Left lung (tissue), 10 donors: ENCODE results near the gene CSNK1D. TPM values are rescaled to one million over a fixed set of nuclear protein-coding genes. Genes with fewer than 3 reads are reported as not detected.
A peak's percentile ranks its signal among the peaks of the same experiment; 100 is the strongest.

ENCODE experiments used
- ATAC-seq: fragments of 200-7000 bp; cut with Tn5 transposase; one replicate; pipeline ENCODE4 v1.9.1; 2020; ENCODE audit warnings: moderate library complexity
- DNase-seq, 4 donors: peaks; one replicate each; pipeline ENCODE4 v3.0.0-alpha.2; 2013 to 2020
- H3K27ac ChIP-seq, 2 donors: fragments of 200-600 bp; sonication (generic) in 1 of 2; one replicate each; pipeline versions ENCODE4 v1.5.0 to v1.8.0; 2020 to 2021
- H3K27me3 ChIP-seq, 2 donors: fragments of 200-600 bp; sonication (generic) in 1 of 2; one replicate each; pipeline versions ENCODE4 v1.5.0 to v1.8.0; 2020 to 2021
- H3K36me3 ChIP-seq, 2 donors: fragments of 200-600 bp; sonication (generic) in 1 of 2; one replicate each; pipeline versions ENCODE4 v1.5.0 to v1.8.0; 2020 to 2021
- H3K4me1 ChIP-seq, 2 donors: fragments of 200-600 bp; one replicate each; pipeline ENCODE4 v1.8.0; 2021
- H3K4me3 ChIP-seq, 2 donors: fragments of 200-600 bp; sonication (generic) in 1 of 2; one replicate each; pipeline versions ENCODE4 v1.5.0 to v1.8.0; 2020 to 2021; ENCODE audit warnings: mild to moderate bottlenecking in 1 of 2
- H3K9me3 ChIP-seq, 2 donors: fragments of 200-600 bp; sonication (generic) in 1 of 2; one replicate each; pipeline versions ENCODE4 v1.5.0 to v1.8.0; 2020 to 2021
- intact Hi-C, 2 donors: fragments of 100-400 bp; cut with DNase I; formaldehyde crosslinking; loops; one replicate each; pipeline versions ENCODE4 v1.11.2 to v1.14.2; 2022
- polyA plus RNA-seq, 6 donors: library from polyadenylated mRNA; unstranded; fragments of 120-200 nt; gene quantifications; one replicate each; pipeline ENCODE4 v1.2.1, GENCODE V29; 2013; ENCODE audit not compliant: insufficient read length in 6 of 6
- total RNA-seq, 2 donors: library from RNA; stranded (reverse); fragmentation: NEBNext Ultra II Directional; extraction: Animal tissue kit (Norgen Biotek cat#: 25700); gene quantifications; one replicate each; pipeline ENCODE4 v1.2.1, GENCODE V29; 2021
- TF ChIP-seq, protein P1 (sequence below), 2 donors: fragments of 200-600 bp; sonication (generic) in 1 of 2; IDR thresholded peaks; one replicate each; pipeline versions ENCODE4 v1.5.0 to v1.8.0; 2021; ENCODE audit warnings: antibody characterized with exemption in 2 of 2
- donor health status: DM: no; HTN: yes; CAD: no.
- donor health status: DM: no; HTN: no; CAD: no.

The CSNK1D gene
- total and polyA plus RNA-seq, 8 donors, result 101 to 160 (median 122) TPM

DNA sequence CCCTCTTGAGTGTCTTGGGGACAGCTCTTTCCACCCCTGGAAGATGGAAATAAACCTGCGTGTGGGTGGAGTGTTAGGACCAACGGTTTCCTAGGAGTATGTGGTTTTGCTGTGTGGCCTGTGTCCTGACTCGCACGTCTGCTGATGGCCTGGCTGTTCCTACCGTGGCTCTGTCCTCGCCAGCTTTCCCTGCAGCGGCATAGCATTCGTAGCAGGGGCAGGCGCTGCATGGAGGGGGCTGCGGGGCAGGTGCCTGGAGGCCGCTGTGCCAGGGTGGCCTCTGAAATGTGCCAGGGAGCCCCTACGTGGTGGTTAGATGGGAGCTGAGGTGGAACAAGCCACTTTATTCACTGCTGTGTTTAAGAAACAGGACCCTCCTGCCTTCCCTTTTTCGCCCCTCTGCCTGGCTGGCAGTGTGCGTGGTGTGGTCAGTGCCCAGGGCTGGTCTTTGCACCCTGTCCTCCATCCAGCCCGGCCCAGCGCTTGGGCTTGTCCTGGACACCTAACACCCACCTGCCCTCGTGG, 34.0 kb downstream of the CSNK1D start:
- peak overlapping the region; percentile 28 to 80 for H3K27ac ChIP-seq
- TF ChIP-seq, protein P1, sequence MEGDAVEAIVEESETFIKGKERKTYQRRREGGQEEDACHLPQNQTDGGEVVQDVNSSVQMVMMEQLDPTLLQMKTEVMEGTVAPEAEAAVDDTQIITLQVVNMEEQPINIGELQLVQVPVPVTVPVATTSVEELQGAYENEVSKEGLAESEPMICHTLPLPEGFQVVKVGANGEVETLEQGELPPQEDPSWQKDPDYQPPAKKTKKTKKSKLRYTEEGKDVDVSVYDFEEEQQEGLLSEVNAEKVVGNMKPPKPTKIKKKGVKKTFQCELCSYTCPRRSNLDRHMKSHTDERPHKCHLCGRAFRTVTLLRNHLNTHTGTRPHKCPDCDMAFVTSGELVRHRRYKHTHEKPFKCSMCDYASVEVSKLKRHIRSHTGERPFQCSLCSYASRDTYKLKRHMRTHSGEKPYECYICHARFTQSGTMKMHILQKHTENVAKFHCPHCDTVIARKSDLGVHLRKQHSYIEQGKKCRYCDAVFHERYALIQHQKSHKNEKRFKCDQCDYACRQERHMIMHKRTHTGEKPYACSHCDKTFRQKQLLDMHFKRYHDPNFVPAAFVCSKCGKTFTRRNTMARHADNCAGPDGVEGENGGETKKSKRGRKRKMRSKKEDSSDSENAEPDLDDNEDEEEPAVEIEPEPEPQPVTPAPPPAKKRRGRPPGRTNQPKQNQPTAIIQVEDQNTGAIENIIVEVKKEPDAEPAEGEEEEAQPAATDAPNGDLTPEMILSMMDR (IDR thresholded peaks at IDR 0.05), result no peak
- ATAC-seq (no peak), DNase-seq (peak in 1 of 4 donors; percentile 75)
- peak overlapping the region in 1 of 2 donors; percentile 1 for H3K4me3 ChIP-seq
- H3K36me3 ChIP-seq, result peaks cover 0 to 88% of the 10 kb centered on the region in 2 donors
- no peaks in the 10 kb centered on the region for H3K9me3 ChIP-seq
- H3K27me3 ChIP-seq, result no peaks in the 10 kb centered on the region
- intact Hi-C loops, result loop anchor here in 1 of 2 donors (5.0 to 10.0 kb wide), 2 partner anchors 55 to 83 kb away; no protein-coding TSS in a partner anchor
- peaks cover 62 to 94% of the 10 kb centered on the region in 2 donors for H3K4me1 ChIP-seq

DNA sequence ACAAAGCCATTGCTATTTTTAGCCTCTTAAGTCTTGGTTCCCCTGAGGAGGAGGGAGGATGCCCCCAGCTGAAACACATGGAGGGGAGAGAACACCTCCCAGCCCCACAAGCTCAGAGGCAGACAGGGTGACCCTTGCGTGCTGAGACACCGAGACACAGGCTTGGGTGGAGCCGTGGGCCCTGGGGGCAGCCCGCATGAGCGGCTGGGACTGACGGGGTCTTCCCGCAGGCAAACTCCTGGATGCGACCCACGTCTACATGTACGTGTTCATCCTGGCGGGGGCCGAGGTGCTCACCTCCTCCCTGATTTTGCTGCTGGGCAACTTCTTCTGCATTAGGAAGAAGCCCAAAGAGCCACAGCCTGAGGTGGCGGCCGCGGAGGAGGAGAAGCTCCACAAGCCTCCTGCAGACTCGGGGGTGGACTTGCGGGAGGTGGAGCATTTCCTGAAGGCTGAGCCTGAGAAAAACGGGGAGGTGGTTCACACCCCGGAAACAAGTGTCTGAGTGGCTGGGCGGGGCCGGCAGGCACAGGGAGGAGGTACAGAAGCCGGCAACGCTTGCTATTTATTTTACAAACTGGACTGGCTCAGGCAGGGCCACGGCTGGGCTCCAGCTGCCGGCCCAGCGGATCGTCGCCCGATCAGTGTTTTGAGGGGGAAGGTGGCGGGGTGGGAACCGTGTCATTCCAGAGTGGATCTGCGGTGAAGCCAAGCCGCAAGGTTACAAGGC, 34.9 kb downstream of the CSNK1D start:
- intact Hi-C loops, result loop anchor here in 1 of 2 donors (5.0 to 10.0 kb wide), 2 partner anchors 56 to 84 kb away; no protein-coding TSS in a partner anchor
- Histone ChIP-seq H3K9me3 (no peaks in the 10 kb centered on the region), H3K4me1 (peaks cover 62 to 100% of the 10 kb centered on the region in 2 donors), H3K36me3 (peaks cover 0 to 85% of the 10 kb centered on the region in 2 donors), H3K4me3 (peak overlapping the region in 1 of 2 donors; percentile 1), H3K27ac (peak overlapping the region; percentile 28 to 80), H3K27me3 (no peaks in the 10 kb centered on the region)
- DNase-seq (peak in 3 of 4 donors; percentile 78 to 94 (median 92)), ATAC-seq (peak; percentile 56)
- TF ChIP-seq, protein P1 (IDR thresholded peaks at IDR 0.05), result no peak

DNA sequence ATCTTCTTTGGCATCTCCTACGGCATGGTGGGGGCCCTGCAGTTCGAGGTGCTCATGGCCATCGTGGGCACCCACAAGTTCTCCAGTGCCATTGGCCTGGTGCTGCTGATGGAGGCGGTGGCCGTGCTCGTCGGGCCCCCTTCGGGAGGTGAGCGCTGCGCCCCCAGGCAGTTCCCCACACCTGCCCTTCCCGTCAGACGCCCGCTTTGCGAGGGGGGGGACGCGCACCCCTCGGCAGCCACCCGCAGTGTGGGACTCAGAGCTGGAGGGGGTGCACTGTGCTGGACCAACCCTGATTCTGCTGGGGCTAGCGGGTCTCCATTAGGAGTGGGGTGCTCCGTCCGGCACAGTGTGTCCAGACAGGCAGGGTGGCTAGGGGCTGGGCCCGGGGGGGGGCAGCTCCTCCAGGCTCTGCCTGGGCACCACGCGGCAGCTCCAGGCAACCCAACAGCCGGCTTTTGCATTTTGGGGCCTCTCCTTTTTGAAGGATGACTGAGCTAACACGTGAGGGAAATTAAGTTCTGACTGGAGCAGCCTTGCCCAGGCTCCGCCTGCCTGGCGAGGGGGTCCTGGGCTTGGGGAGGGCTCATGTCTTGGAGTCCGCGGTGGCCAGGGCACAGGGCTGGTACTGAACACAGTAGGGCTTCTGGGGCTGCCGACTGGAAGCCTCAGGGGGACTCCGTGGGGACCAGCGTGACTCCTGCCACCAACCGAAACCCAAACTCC, 35.6 kb downstream of the CSNK1D start:
- DNase-seq (peak in 1 of 4 donors; percentile 79), ATAC-seq (no peak)
- Histone ChIP-seq H3K27ac (peak overlapping the region; percentile 28 to 80), H3K9me3 (no peaks in the 10 kb centered on the region), H3K4me3 (peak overlapping the region in 1 of 2 donors; percentile 1), H3K27me3 (no peaks in the 10 kb centered on the region), H3K4me1 (peaks cover 58 to 100% of the 10 kb centered on the region in 2 donors), H3K36me3 (peaks cover 0 to 78% of the 10 kb centered on the region in 2 donors)
- intact Hi-C loops, result loop anchor here in 1 of 2 donors (5.0 to 10.0 kb wide), 2 partner anchors 57 to 84 kb away; no protein-coding TSS in a partner anchor
- TF ChIP-seq, protein P1 (IDR thresholded peaks at IDR 0.05), result no peak

DNA sequence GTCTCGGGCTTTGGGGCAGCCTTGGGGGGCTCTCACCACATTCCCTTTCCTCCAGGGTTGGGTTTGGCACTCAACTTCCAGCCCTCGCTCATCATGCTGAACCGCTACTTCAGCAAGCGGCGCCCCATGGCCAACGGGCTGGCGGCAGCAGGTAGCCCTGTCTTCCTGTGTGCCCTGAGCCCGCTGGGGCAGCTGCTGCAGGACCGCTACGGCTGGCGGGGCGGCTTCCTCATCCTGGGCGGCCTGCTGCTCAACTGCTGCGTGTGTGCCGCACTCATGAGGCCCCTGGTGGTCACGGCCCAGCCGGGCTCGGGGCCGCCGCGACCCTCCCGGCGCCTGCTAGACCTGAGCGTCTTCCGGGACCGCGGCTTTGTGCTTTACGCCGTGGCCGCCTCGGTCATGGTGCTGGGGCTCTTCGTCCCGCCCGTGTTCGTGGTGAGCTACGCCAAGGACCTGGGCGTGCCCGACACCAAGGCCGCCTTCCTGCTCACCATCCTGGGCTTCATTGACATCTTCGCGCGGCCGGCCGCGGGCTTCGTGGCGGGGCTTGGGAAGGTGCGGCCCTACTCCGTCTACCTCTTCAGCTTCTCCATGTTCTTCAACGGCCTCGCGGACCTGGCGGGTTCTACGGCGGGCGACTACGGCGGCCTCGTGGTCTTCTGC, 36.3 kb downstream of the CSNK1D start:
- Histone ChIP-seq H3K4me3 (no peak overlapping the region), H3K9me3 (no peaks in the 10 kb centered on the region), H3K27me3 (no peaks in the 10 kb centered on the region), H3K27ac (peak overlapping the region in 1 of 2 donors; percentile 55), H3K4me1 (peaks cover 53 to 100% of the 10 kb centered on the region in 2 donors), H3K36me3 (peaks cover 0 to 71% of the 10 kb centered on the region in 2 donors)
- DNase-seq, result peak in 1 of 4 donors; percentile 82
- ATAC-seq, result no peak
- TF ChIP-seq, protein P1 (IDR thresholded peaks at IDR 0.05), result no peak
- intact Hi-C loops, result loop anchor here in 1 of 2 donors (5.0 to 10.0 kb wide), 2 partner anchors 58 to 85 kb away; no protein-coding TSS in a partner anchor
